Measurements from ENCODE around the gene PDE5A. TPM values are rescaled to one million over a fixed set of nuclear protein-coding genes. Genes with fewer than 3 reads are reported as not detected.
A peak's percentile ranks its signal among the peaks of the same experiment; 100 is the strongest.

Gene PDE5A
- polyA plus RNA-seq, 3 donors from 2014 or later: 1.1 to 2.2 (median 1.3) TPM

DNA sequence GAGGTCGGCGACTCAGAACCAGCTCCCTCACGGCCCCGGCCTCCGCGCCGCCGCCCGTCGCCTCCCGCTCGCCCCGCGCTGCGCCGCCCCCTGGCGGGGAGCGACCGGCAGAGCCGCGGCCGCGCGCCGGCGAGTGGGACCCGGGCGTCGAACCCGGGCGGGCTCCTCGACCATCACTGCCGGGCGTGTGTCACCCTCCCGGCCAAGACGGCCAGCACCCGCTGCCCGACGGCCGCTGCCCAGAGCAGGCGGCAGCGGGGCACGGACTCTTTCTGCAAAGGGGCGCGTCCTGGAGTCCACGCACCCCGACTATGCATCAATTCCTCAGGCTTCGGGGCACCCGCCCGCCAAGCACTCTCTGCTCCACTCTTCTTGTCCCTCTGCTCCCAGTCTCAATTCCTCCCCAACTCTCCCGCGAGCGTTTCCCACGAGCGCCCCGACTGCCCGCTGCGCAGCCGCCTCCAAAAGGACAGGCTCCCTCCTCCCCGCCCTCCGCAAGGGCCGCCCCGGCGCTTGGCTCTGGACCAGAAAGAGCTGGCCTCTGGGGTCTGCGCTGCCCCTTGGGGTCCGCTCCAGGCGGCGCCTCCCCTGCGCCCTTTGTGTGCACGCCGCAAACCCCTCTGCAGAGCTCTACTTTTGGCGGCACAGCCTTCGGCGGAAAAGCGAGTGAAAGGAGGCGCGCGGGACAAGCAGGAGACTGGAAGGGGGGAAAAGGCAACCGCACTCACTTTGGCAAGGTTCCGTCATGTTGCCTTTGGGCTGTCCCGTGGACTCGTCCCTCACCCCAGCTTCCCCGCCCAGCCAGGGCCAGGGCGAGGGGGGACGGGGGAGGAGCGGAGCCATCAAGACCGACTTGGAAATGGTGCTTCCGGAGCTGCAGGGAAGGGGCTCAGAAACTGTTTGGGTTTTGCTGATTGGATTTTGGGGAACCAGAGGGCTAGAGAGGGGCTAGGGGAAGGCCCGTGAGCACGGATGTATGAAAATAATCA is 1.0 kb downstream of the PDE5A start:
- peaks cover 0 to 1% (median 0%) of the 10 kb centered on the region in 6 donors for H3K9me3 Mint-ChIP-seq
- peaks cover 20 to 26% of the 10 kb centered on the region in 2 donors for H3K4me1 Mint-ChIP-seq
- H3K36me3 Mint-ChIP-seq: no peaks in the 10 kb centered on the region
- peak; percentile 27 to 46 (median 45) for DNase-seq
- H3K27ac Mint-ChIP-seq: peak overlapping the region in 3 of 6 donors; percentile 28 to 87 (median 60)
- peak overlapping the region; percentile 86 to 95 (median 92) for H3K4me3 Mint-ChIP-seq
- peaks cover 5 to 23% (median 12%) of the 10 kb centered on the region in 3 donors for H3K27me3 Mint-ChIP-seq (ENCODE audit: low read depth in 3 of 3)

DNA sequence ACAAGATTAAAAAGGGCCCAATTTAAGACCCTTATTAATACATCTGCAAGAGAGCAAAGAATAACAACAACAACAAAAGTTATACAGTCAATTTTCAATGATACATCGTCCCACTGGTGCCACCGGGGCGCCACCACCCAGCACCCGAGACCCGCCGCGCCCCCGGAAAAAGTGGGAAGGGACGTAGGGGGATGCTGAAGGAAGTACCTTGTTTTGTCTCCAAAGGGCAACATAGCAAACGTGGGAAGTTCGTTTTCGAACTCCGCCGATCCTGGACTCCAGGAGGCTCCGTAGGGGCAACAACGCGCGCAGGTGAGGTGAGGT is 1.7 kb downstream of the PDE5A start:
- no peak for DNase-seq
- Mint-ChIP-seq H3K9me3 (peaks cover 0 to 1% (median 0%) of the 10 kb centered on the region in 6 donors), H3K27me3 (ENCODE audit: low read depth in 3 of 3) (peaks cover 5 to 19% (median 7%) of the 10 kb centered on the region in 3 donors), H3K36me3 (no peaks in the 10 kb centered on the region), H3K4me3 (peak overlapping the region; percentile 78 to 90 (median 83)), H3K27ac (no peak overlapping the region), H3K4me1 (peaks cover 20 to 26% of the 10 kb centered on the region in 2 donors)

DNA sequence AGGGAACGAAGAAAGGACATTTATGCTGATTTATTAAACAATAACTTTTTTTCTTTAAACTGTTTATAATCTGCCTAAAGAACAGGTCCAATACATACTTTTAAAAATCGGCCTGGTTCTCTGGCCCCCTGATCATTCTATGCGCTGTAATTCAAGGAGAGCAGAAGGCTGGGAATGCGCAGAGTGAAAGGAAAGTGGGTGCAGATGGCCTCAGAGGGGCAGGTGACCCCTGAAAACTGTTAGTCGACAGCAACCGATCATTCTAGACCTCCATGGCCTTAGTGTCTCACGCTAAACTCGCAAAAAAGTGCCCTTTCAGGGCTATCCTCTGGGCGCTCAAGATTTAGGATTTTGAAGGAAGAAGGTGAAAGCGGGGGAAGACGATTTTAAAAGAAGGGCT is 2.2 kb downstream of the PDE5A start:
- Mint-ChIP-seq H3K27ac (no peak overlapping the region), H3K27me3 (ENCODE audit: low read depth in 3 of 3) (peaks cover 5 to 19% (median 7%) of the 10 kb centered on the region in 3 donors), H3K4me1 (peaks cover 20 to 26% of the 10 kb centered on the region in 2 donors), H3K36me3 (no peaks in the 10 kb centered on the region), H3K4me3 (peak overlapping the region; percentile 78 to 90 (median 83)), H3K9me3 (peaks cover 0 to 1% (median 0%) of the 10 kb centered on the region in 6 donors)
- DNase-seq: no peak

DNA sequence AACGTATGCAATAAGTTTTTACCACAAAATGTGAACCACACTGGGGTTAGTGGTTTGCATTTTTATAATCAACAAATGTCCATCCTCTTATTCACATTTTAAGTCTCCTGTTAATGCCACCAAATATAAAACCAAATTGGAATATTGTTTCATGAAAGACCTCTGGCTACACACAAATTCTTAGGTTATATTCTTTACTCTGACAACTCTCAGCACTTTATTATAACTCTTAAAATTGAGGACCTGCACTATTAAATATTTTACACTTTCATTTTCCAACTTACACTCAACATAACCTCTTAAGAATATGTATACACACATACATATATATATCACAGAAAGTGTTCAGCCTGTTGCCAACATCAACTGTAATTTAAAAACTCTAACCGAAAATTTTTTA is 2.8 kb downstream of the PDE5A start:
- Mint-ChIP-seq H3K4me1 (peaks cover 20 to 26% of the 10 kb centered on the region in 2 donors), H3K36me3 (no peaks in the 10 kb centered on the region), H3K27me3 (ENCODE audit: low read depth in 3 of 3) (peaks cover 5 to 18% (median 7%) of the 10 kb centered on the region in 3 donors), H3K9me3 (peaks cover 0 to 1% (median 0%) of the 10 kb centered on the region in 6 donors), H3K4me3 (no peak overlapping the region), H3K27ac (no peak overlapping the region)
- no peak for DNase-seq

DNA sequence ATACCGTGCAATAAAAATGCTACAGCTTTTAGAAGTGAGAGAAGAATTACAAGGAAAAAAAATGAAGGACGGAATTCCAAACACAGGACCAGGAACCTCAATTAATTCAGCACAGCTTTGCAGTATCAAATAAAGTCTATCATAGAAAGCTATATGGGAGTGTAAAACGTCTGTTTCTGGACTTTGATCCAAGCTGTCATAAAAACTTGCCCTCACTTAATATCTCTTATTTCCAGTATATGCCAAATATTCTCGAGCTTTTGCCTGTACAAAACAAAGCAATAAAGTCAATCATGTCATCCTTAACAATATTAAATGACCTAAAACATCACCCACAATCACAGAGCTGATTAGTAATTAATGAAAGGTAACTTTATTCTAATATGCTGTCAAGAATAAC is 4.2 kb downstream of the PDE5A start:
- DNase-seq: no peak
- no peak overlapping the region for H3K27ac Mint-ChIP-seq
- H3K4me3 Mint-ChIP-seq: no peak overlapping the region
- H3K36me3 Mint-ChIP-seq: no peaks in the 10 kb centered on the region
- peaks cover 0 to 1% (median 0%) of the 10 kb centered on the region in 6 donors for H3K9me3 Mint-ChIP-seq
- peaks cover 20 to 26% of the 10 kb centered on the region in 2 donors for H3K4me1 Mint-ChIP-seq
- H3K27me3 Mint-ChIP-seq (ENCODE audit: low read depth in 3 of 3): peaks cover 5 to 9% (median 7%) of the 10 kb centered on the region in 3 donors

DNA sequence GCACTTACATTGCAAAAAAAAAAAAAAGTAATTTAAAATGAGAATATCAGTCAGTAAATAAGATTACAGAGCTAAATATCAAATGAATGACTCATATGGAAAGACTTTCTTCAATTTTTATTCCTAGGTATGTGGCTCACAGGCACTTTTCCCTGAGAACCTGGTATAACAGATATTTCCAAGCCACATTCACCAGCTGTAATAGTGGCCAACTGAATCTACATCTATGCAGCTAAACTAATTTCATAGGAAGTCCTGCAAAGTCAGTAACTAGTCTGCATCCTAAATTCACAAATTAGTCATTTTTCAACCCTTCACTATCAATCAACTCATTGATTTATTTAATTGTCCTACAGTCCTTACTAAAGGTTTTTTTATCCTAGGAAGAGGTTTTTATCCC is 5.6 kb downstream of the PDE5A start:
- Mint-ChIP-seq H3K27ac (no peak overlapping the region), H3K4me1 (peaks cover 11 to 14% of the 10 kb centered on the region in 2 donors), H3K36me3 (no peaks in the 10 kb centered on the region), H3K27me3 (ENCODE audit: low read depth in 3 of 3) (peaks cover 4 to 6% (median 6%) of the 10 kb centered on the region in 3 donors), H3K4me3 (no peak overlapping the region), H3K9me3 (peaks cover 0 to 1% (median 0%) of the 10 kb centered on the region in 6 donors)
- no peak for DNase-seq

DNA sequence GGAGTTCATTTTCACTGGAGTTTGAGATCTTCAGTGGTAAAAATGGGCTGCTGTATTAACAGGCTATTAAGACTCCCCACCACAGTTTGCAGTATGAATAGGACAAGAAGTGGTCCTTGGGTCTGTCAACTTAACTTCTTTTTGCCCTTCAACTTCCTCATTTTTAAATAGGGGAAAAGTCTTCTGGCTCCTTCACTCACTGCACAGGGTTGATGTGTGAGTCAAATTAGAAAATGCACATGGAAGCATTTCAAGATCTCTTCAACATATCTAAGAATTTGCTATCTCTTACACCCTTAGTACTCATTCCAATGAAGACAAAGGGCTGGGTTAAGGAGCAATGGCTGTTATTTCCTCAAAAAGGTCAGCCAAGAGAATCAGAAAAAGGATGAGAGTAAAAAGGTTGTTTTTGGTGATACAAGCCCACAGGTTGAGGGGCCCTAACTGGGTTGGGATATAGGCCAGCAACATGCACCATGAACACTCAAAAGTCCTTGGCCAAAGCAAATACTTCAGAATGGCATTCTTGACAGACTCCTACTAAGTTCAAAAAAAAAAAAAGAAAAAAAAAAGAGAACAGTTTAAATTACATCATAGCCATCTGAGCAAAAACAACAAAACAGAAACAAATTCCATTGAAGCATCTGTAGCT is 13.4 kb downstream of the PDE5A start:
- Mint-ChIP-seq H3K27ac (no peak overlapping the region), H3K27me3 (ENCODE audit: low read depth in 3 of 3) (peaks cover 0 to 7% (median 0%) of the 10 kb centered on the region in 3 donors), H3K9me3 (peaks cover 0 to 6% (median 1%) of the 10 kb centered on the region in 6 donors), H3K4me1 (no peaks in the 10 kb centered on the region), H3K4me3 (no peak overlapping the region), H3K36me3 (peaks cover 0 to 4% (median 0%) of the 10 kb centered on the region in 3 donors)
- no peak for DNase-seq

DNA sequence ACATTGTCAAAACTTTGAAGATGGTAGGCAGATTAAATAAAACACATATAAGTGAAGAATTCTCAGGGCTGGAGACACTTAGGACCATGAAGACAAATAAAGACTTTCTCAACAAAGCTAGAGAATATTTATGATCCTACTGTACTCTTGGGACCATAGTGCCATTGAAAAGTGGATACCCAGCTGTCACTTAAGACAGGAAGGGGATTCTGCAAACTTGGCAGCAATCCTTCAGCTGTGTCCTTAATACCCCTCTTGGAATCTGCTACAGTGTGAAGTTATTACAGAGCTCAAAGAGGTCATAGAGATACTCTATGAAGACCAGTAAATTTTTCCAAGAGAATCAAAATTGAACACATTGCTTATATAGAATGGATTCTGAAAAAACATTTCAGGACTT is 24.3 kb downstream of the PDE5A start:
- H3K27me3 Mint-ChIP-seq (ENCODE audit: low read depth in 3 of 3): peaks cover 4 to 8% (median 4%) of the 10 kb centered on the region in 3 donors

DNA sequence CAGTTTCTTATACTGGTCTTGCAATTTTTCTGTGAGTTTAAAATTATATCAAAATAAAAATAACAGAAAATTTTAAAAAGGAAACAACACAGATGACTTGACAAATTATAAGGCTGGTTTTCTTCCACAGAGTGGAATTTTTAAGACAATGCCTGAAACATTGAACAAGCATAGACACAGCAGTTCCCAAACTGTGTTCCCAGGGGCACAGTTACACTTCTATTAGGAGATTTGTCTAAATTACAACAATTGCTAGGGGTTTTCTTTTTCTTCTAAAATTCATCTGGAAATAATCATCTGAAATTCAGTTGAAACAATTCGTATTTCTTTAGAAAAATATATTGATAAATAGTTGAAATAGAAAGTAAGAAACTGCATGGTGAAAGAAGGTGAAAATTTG is 26.2 kb downstream of the PDE5A start:
- no peak overlapping the region for H3K27ac Mint-ChIP-seq
- H3K27me3 Mint-ChIP-seq (ENCODE audit: low read depth in 3 of 3): peaks cover 7 to 8% (median 8%) of the 10 kb centered on the region in 3 donors
- peaks cover 2 to 12% (median 7%) of the 10 kb centered on the region in 6 donors for H3K9me3 Mint-ChIP-seq
- H3K36me3 Mint-ChIP-seq: peaks cover 0 to 10% (median 9%) of the 10 kb centered on the region in 3 donors
- H3K4me3 Mint-ChIP-seq: no peak overlapping the region
- DNase-seq: no peak
- H3K4me1 Mint-ChIP-seq: no peaks in the 10 kb centered on the region

More for the DNA sequence above, 24.3 kb downstream of the PDE5A start:
- Mint-ChIP-seq H3K9me3 (peaks cover 0 to under 1% (median 0%) of the 10 kb centered on the region in 6 donors), H3K27ac (no peak overlapping the region), H3K4me3 (no peak overlapping the region), H3K36me3 (no peaks in the 10 kb centered on the region), H3K4me1 (no peaks in the 10 kb centered on the region)
- no peak for DNase-seq

DNA sequence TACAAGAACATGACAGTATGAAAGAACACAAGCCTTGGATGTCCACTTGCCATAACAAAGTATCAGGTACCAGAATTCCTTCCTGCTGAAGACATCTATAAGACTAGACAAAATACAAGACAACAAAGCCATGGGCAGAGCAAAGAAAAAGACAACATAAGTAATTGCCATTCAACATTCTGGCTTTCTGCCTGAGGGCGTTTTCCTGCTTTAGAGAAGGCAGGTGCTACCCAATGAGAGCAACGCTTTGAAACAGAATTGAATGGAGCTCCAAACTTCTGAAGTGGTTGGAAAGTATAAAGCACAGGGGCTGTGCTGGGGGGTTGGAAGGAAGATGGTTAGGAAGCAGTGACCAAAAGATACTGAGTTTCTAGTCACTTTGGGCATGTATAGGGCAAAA is 30.1 kb downstream of the PDE5A start:
- H3K27me3 Mint-ChIP-seq (ENCODE audit: low read depth in 3 of 3): peaks cover 2 to 4% (median 4%) of the 10 kb centered on the region in 3 donors
- H3K4me1 Mint-ChIP-seq: no peaks in the 10 kb centered on the region
- H3K36me3 Mint-ChIP-seq: peaks cover 0 to 10% (median 9%) of the 10 kb centered on the region in 3 donors
- no peak overlapping the region for H3K4me3 Mint-ChIP-seq
- H3K9me3 Mint-ChIP-seq: peaks cover 2 to 12% (median 7%) of the 10 kb centered on the region in 6 donors
- H3K27ac Mint-ChIP-seq: no peak overlapping the region
- no peak for DNase-seq

DNA sequence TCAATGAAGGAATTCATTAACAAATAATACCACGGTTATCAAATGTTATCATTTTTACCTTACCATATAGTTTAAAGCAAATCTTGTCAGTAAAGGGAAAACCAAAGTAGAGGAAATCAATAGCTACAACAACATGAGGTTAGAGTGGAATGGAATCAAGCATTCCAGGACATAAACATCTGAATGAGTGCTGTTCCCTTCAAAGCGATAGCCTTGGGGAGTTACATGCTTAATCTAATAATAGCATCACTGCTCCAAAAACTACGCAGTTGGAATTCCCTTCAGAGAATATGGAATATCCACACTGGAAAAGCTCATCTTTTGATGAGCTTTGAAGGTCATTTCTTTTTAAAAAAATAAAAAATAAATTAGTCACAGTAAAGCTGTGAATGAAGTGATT is 31.2 kb downstream of the PDE5A start:
- Mint-ChIP-seq H3K27ac (no peak overlapping the region), H3K27me3 (ENCODE audit: low read depth in 3 of 3) (peaks cover 2 to 5% (median 4%) of the 10 kb centered on the region in 3 donors), H3K9me3 (peaks cover 2 to 12% (median 7%) of the 10 kb centered on the region in 6 donors), H3K4me3 (no peak overlapping the region), H3K36me3 (peaks cover 0 to 10% (median 9%) of the 10 kb centered on the region in 3 donors), H3K4me1 (no peaks in the 10 kb centered on the region)
- DNase-seq: no peak

DNA sequence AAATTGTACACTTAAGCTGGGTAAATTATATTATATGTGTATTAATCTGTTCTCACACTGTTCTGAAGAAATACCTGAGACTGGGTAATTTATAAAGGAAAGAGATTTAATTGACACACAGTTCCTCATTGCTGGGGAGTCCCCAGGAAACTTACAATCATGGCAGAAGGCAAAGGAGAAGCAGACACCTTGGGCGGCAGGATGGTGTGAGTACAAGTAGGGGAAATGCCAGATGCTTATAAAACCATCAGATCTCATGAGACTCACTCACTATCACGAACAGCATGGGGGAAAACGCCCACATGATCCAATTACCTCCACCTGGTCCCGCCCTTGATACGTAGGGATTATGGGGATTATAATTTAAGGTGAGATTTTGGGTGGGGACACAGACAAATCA is 34.9 kb downstream of the PDE5A start:
- H3K27me3 Mint-ChIP-seq (ENCODE audit: low read depth in 3 of 3): peaks cover 0 to 9% (median 4%) of the 10 kb centered on the region in 3 donors
- no peak overlapping the region for H3K4me3 Mint-ChIP-seq
- DNase-seq: no peak
- H3K36me3 Mint-ChIP-seq: peaks cover 0 to 5% (median 4%) of the 10 kb centered on the region in 3 donors
- no peaks in the 10 kb centered on the region for H3K4me1 Mint-ChIP-seq
- H3K9me3 Mint-ChIP-seq: peaks cover 2 to 6% (median 4%) of the 10 kb centered on the region in 6 donors
- no peak overlapping the region for H3K27ac Mint-ChIP-seq

DNA sequence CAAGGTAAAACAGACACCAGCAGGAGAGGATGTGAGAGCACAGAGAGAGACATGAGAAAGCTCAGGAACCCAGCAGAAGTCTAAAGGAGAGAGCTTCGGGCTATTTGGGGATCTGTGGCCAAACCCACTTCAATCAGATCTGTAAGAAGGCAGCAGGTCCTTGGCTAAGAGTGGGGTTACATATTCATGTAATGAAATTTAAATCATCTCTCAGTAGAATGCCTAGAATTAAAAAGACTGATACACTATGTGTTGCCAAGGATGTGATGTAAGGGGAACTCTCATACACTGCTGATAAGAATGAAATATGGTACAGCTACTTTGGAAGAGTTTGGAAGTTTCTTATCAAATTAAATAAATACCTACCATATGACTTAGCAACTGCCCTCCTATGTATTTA is 35.8 kb downstream of the PDE5A start:
- no peaks in the 10 kb centered on the region for H3K9me3 Mint-ChIP-seq
- no peaks in the 10 kb centered on the region for H3K4me1 Mint-ChIP-seq
- DNase-seq: no peak
- no peak overlapping the region for H3K4me3 Mint-ChIP-seq
- peaks cover 0 to 9% (median 0%) of the 10 kb centered on the region in 3 donors for H3K27me3 Mint-ChIP-seq (ENCODE audit: low read depth in 3 of 3)
- H3K36me3 Mint-ChIP-seq: no peaks in the 10 kb centered on the region
- no peak overlapping the region for H3K27ac Mint-ChIP-seq

DNA sequence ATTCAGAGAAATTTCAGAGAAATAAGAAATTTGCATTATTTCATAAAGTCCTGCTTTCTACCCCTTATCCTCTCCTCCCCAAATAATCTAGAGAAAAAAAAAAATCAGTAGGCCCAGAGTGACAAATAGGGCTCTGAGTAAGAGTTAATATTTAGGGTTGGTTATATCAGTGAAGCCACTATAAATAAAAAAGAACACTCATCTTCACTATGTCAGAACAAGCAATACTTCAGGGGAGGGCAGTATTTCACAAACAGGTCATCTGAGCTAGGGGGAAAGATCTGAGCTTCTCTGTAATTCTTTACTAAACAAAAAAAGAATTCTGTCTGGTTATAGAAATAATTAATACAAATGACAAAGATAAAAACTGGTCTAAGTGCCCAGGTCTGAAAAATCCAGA is 39.4 kb downstream of the PDE5A start:
- H3K27ac Mint-ChIP-seq: no peak overlapping the region
- no peaks in the 10 kb centered on the region for H3K4me1 Mint-ChIP-seq
- H3K36me3 Mint-ChIP-seq: no peaks in the 10 kb centered on the region
- peaks cover 0 to 2% (median 0%) of the 10 kb centered on the region in 6 donors for H3K9me3 Mint-ChIP-seq
- no peak for DNase-seq
- H3K27me3 Mint-ChIP-seq (ENCODE audit: low read depth in 3 of 3): peaks cover 0 to 9% (median 0%) of the 10 kb centered on the region in 3 donors
- H3K4me3 Mint-ChIP-seq: no peak overlapping the region

Measured in immature natural killer cell (primary cell).